ENCODE data around the gene MTHFR. TPM values are rescaled to one million over a fixed set of nuclear protein-coding genes. Genes with fewer than 3 reads are reported as not detected.

Gene MTHFR
- total RNA-seq, 1 experiment from 2014 or later = 27.8 TPM

- no TSS peak for BruUV-seq (replicated peaks)
- ChIA-PET POLR2A (no interaction called here), CTCF (no interaction called here)
- TF ChIP-seq CTCF (IDR thresholded peaks at IDR 0.05; ENCODE audit: insufficient read depth in 1 of 2, low read depth in 1 of 2, low read length in 1 of 2, severe bottlenecking in 1 of 2, unreplicated experiment in 1 of 2) = no peak
- H3K4me3 ChIP-seq (ENCODE audit: low read depth, low read length) = no peak overlapping the region
- intact Hi-C loops (cut with micrococcal nuclease; ENCODE audit: unreplicated experiment) = no loop called here
- no peak overlapping the region for H3K4me3 Mint-ChIP-seq (ENCODE audit: unreplicated experiment)
- no peaks in the 10 kb centered on the region for H3K27me3 ChIP-seq (replicated peaks; ENCODE audit: control insufficient read depth, insufficient read depth, low read length)
- H3K36me3 Mint-ChIP-seq (ENCODE audit: insufficient read depth, unreplicated experiment) = peaks cover 16% of the 10 kb centered on the region
- H3K4me1 ChIP-seq = no peaks in the 10 kb centered on the region
- H3K27ac Mint-ChIP-seq (ENCODE audit: unreplicated experiment) = no peak overlapping the region
- no peaks in the 10 kb centered on the region for H3K36me3 ChIP-seq (ENCODE audit: control insufficient read depth, insufficient read depth, low read length)
- peaks cover 8% of the 10 kb centered on the region for H3K9me3 Mint-ChIP-seq (ENCODE audit: unreplicated experiment)
- no peak for DNase-seq
- H3K9me3 ChIP-seq = peaks cover 2% of the 10 kb centered on the region
- H3K27me3 Mint-ChIP-seq (ENCODE audit: insufficient read depth, unreplicated experiment) = peaks cover 3% of the 10 kb centered on the region
- H3K4me1 Mint-ChIP-seq (ENCODE audit: low read depth, unreplicated experiment) = peaks cover 7% of the 10 kb centered on the region
Observed at GRCh38 chr1:11753555-11754208, 52.1 kb downstream of the MTHFR start.

- intact Hi-C loops (cut with micrococcal nuclease; ENCODE audit: unreplicated experiment) = no loop called here
- ChIA-PET POLR2A (no interaction called here), CTCF (no interaction called here)
- H3K4me1 Mint-ChIP-seq (ENCODE audit: low read depth, unreplicated experiment) = peaks cover 7% of the 10 kb centered on the region
- H3K4me3 ChIP-seq (ENCODE audit: low read depth, low read length) = no peak overlapping the region
- peaks cover 2% of the 10 kb centered on the region; the same call in 1 of the 2 replicates for H3K9me3 ChIP-seq
- no peak for TF ChIP-seq CTCF (IDR thresholded peaks at IDR 0.05; ENCODE audit: insufficient read depth in 1 of 2, low read depth in 1 of 2, low read length in 1 of 2, severe bottlenecking in 1 of 2, unreplicated experiment in 1 of 2)
- H3K4me3 Mint-ChIP-seq (ENCODE audit: unreplicated experiment) = no peak overlapping the region
- peaks cover 3% of the 10 kb centered on the region for H3K27me3 Mint-ChIP-seq (ENCODE audit: insufficient read depth, unreplicated experiment)
- H3K36me3 Mint-ChIP-seq (ENCODE audit: insufficient read depth, unreplicated experiment) = peaks cover 16% of the 10 kb centered on the region
- H3K9me3 Mint-ChIP-seq (ENCODE audit: unreplicated experiment) = peaks cover 8% of the 10 kb centered on the region
- DNase-seq = no peak
- BruUV-seq (replicated peaks) = no TSS peak
- H3K27me3 ChIP-seq (replicated peaks; ENCODE audit: control insufficient read depth, insufficient read depth, low read length) = no peaks in the 10 kb centered on the region
- H3K27ac Mint-ChIP-seq (ENCODE audit: unreplicated experiment) = no peak overlapping the region
- H3K4me1 ChIP-seq = no peaks in the 10 kb centered on the region
- H3K36me3 ChIP-seq (ENCODE audit: control insufficient read depth, insufficient read depth, low read length) = no peaks in the 10 kb centered on the region
Observed at GRCh38 chr1:11752359-11753088, 53.2 kb downstream of the MTHFR start.

- Histone ChIP-seq H3K4me1 (no peaks in the 10 kb centered on the region), H3K9me3 (no peaks in the 10 kb centered on the region), H3K36me3 (ENCODE audit: control insufficient read depth, insufficient read depth, low read length) (no peaks in the 10 kb centered on the region), H3K4me3 (ENCODE audit: low read depth, low read length) (no peak overlapping the region), H3K27me3 (replicated peaks; ENCODE audit: control insufficient read depth, insufficient read depth, low read length) (no peaks in the 10 kb centered on the region)
- H3K27ac Mint-ChIP-seq (ENCODE audit: unreplicated experiment) = no peak overlapping the region
- H3K4me3 Mint-ChIP-seq (ENCODE audit: unreplicated experiment) = no peak overlapping the region
- peaks cover 14% of the 10 kb centered on the region for H3K36me3 Mint-ChIP-seq (ENCODE audit: insufficient read depth, unreplicated experiment)
- BruUV-seq (replicated peaks) = no TSS peak
- TF ChIP-seq CTCF (IDR thresholded peaks at IDR 0.05; ENCODE audit: insufficient read depth in 1 of 2, low read depth in 1 of 2, low read length in 1 of 2, severe bottlenecking in 1 of 2, unreplicated experiment in 1 of 2) = no peak
- H3K9me3 Mint-ChIP-seq (ENCODE audit: unreplicated experiment) = no peaks in the 10 kb centered on the region
- ChIA-PET POLR2A (no interaction called here), CTCF (no interaction called here)
- intact Hi-C loops (cut with micrococcal nuclease; ENCODE audit: unreplicated experiment) = no loop called here
- H3K4me1 Mint-ChIP-seq (ENCODE audit: low read depth, unreplicated experiment) = peaks cover 7% of the 10 kb centered on the region
- DNase-seq = no peak
- H3K27me3 Mint-ChIP-seq (ENCODE audit: insufficient read depth, unreplicated experiment) = peaks cover 2% of the 10 kb centered on the region
Observed at GRCh38 chr1:11751087-11751486, 54.7 kb downstream of the MTHFR start.

Data from Caco-2 (cell line).